Inferior parietal cortex (tissue), 1 donor: ENCODE data around the gene STX12.

Source experiments
- DNase-seq: peaks from one replicate; pipeline ENCODE4 v3.0.0-alpha.2; 2016; ENCODE audit errors: extremely low spot score

STX12 gene

DNA sequence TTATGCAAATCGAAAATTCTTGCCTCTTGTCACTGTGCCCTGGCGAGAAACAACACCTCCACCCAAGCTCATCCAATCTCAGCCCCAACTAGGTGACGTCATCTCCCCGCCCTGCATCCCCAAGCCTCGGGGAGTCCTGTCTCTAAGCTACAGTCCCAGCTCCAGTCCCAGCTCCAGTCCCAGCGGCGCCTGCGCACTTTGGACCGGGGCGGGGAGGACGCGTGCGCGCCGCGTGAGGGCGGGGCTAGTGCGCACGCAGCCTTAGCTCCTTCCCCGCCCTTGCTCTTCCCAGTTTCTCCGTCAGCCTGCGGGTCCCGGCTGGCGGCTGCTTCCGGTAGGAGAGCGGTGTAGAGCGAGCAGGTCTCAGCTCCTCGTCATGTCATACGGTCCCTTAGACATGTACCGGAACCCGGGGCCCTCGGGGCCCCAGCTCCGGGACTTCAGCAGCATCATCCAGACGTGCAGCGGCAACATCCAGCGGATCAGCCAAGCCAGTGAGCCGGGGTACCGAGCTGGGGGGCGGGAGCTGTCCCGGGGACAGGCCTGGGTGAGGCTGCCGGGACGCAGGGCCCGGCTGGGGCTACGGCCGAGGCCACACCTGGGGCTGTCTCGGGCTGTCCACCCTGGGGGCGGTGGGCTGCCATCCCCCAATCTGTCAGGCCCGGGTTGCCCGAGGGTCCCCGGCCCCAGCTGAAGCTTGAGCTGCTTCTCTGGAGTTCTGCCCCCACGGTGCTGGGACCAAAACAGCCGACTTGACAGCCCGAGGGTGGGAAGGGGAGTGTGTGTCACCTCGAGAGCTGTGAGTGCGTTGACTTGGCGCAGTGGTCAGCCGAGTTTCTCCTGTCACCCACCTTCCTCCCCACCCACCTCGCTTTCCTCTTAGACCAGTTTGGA is at the start of gene STX12:
STX12 (plus strand) TSS at position 288 of the 894 bp plus-strand sequence; CDS start at position 377, 89 bp downstream.
- peak; percentile 97 for DNase-seq

DNA sequence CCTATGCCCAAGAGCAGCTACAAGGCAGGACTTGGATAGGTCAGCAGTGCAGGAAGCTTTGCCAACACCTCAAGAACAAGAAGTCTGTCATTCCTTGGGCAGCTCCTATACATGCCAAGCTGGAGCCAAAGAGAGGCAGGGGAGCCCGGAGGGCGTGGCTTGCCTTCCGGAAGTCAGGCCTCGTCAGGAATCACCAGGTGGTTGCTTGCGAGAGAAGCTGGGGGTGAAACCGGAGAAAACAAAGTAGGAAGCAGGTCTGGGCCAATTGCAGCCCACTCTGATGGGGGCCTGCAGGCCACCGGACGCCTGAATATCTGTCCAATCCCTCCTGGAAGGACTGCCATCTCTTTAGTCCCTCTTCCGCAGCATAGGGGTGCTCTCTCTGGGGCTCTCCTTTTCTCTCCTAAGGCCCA is 48.1 kb upstream of the STX12 start:
- DNase-seq: no peak

DNA sequence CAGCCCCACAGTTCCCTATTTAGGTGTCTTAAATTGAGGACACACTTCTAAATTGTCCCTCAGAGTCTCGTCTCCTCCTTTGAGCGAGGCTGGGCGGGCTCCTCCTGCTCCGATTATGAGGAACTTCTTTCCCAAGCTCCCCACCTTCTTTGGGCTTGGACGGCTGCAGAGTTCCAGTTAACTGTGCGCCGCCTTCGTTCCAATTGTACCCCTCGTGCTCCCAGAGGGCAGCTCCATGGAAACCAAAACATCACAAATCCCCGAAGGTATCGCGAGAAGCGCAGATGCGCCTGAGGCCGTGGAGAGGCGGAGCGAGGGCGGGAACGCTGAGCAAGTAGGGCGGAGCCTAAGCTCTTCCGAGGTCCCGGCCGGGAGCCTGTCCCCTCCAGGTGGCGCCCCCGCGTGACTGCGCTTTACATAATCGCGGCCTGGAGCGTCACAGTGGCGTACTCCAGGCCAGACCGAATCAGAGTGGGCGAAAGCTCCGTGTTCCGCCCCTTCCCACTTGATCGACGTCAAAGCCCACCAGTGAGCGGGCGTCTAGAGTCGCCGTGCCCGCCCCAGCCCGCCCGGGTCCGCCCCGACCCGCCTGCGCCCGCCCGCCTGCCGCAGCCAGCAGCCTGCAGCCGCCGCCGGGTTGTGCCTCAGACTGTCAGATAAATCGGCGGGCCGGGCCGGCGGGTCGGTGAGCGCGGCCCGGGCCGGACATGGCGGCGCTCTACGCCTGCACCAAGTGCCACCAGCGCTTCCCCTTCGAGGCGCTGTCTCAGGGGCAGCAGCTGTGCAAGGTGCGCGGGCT is 47.4 kb upstream of the STX12 start, which contains the start of gene FAM76A:
FAM76A (plus strand) TSS at position 588 of the 799 bp plus-strand sequence; CDS start at position 708, 120 bp downstream.
- DNase-seq: peak; percentile 99

DNA sequence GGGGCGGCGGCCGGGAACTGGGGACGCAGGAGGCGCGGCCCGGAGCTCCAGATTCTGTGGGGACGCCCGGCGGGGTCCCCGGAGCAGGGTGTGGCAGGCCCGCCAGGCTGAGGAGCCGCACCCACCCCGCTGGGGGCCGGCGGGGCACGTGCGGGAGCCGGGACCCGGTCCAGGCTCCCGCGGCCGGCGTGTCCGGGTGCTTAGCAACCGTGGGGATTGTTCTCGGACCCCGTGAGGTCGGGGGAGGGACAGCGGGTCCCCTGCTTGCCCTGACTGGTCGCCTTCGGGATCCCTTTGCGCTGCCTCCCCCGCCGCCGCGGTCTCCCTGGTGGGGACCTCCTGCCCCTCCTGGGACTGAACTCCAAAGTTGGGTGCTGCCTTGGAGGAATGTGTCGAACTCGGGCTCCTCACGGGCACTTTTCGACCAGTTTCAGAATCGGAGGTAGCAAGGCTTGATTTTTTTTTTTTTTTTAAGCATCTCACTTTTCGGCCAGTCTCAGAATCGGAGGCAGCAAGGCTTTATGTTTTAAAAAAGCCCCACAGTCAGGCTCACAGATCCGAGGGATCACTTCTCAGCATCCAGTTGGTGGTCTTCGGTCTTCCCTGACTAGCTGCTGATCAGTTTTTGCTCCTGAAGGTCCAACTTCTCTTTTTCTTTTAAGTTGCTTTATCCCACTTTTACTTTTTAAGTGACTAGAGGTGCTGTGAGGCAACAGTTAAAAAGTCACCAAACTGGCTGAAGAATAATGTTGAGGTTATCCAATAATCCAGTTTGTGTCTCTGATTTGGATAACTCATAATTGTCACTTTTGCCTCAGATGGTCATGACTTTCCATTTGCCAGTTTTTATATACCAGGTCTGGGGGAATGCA is 46.6 kb upstream of the STX12 start:
- DNase-seq: peak; percentile 16

DNA sequence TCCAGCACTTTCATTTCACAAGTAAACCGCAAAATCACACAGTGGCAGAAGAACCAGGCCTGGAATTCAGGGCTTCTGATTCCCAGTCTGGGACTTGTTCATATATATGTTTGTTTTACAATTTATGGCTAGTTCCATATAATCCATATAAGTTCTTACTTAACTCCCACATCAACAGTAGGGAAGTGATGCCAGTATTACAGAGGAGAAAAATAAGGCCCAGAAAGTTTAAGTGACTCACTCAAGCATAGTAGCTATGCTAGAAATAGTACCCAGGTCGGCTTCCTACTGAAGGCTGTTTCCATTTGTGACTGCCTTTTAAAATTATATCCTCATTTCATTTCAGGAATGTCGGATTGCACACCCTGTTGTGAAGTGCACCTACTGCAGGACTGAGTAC is 45.9 kb upstream of the STX12 start:
- DNase-seq: no peak

DNA sequence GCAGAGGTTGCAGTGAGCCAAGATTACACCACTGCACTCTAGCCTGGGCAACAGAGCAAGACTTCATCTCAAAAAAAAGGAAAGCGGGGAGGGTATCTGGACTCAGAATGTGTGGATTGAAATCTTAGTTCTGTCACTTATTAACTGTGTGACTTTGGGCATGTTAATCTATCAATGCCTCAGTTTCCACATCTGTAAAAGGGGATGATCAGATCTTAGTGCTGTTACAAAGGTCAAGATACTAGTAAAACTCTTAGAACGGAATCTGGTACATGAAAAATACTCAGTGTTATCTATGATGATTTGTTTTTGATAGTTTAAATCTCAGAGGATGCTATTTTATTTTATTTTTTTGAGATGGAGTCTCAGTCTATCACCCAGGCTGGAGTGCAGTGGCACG is 36.8 kb upstream of the STX12 start:
- no peak for DNase-seq

DNA sequence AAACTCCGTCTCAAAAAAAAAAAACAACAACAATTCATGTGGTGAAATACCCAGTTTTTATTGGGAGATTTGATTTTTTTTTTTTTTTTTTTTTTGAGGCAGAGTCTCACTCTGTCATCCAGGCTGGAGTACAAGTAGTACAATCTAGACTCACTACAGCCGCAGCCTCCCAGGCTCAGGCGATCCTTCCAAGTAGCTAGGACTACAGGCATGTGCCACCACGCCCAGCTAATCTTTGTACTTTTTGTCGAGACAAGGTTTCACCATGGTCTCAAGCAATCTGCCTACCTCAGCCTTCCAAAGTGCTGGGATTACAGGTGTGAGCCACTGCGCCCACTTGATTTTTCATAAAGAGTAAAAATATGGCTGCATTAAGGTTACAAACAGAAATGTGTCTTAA is 31.9 kb upstream of the STX12 start:
- DNase-seq: no peak

DNA sequence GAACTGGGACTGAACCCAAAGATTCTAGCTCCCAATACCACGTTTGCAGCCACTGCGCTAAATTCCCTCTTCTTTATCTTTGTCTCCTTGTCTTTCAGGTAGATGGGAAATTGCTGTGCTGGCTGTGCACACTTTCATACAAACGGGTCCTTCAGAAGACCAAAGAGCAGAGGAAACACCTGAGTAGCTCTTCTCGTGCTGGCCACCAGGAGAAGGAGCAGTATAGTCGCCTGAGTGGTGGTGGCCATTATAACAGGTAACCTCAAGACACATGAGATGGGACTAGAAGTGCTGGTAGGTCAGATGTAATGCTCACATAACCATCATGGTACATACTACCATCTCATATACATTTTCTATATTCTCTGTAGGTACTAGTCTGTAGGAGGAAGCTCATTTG is 28.5 kb upstream of the STX12 start:
- DNase-seq: no peak

DNA sequence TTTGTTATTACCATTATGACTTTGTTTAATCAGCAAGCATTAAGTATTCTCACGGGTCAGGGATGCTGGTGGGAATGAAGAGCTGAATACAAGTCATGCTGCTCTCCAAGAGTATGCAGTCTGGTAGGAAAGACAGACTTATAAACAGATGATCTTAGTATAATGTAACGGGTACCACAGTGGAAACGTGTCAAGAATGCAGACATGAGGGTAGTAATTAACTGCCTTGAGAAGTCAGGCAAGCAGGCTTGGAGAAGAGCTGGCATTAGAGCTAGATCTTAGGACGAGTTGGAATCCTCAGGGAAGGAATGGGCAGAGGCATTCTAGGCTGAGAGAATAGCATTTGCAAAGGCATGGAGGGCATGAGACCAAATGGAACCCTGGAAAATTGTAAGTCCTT is 27.6 kb upstream of the STX12 start:
- no peak for DNase-seq

DNA sequence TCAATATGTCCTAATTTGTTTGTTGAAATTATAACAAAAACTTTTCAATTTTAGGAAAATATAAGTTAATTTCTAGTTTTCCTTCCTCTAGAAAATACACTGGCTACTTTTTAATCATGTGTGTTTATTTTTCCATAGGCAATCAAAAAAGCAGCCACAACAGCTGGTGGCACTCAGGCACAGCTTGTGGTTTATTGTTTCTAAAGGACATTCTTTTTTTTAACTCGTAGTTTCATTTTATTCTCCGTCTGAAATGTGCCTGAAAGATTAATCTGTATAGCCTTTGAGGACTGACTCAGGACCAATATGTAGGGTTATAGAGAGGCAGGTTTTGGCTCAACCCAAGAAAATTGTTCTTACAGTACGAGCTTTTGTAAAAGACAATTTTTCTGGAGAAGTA is 20.7 kb upstream of the STX12 start:
- DNase-seq: no peak

DNA sequence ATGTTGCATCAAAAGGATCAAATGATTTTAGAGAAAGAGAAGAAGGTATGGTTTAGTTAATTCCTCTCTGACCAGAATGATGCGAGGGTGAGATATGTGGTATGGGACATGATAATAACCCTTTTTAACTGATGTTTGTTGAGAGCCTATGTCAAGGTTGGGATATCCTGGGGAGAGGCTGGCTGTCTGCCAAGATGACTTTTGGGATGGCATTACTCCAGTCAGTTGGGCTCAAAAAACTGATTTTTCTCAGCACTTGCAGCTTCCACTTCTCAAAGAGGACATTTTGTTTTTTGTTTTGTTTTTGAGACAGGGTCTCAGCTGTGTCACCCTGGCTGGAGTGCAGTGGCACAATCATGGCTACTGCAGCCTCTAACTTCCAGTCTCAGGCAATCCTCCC is 17.7 kb upstream of the STX12 start:
- DNase-seq: no peak

DNA sequence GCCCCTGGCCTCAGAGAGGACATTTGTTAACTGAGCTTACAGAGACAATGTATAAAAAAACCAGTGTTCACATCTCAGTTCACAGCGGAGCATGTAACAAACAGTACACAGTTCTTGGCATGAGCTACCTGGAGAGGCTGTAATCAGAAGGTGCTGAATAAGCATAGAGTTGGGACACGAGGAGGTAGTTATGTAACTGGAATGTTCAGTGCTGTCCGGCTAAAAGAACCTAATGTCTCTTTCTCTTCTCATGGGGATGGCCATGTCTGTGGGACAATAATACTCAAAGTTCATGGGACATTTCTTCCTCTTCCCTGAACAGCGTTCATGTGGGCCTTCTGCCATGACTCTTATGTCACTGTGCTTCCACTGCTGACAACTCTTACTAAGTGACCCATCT is 17.2 kb upstream of the STX12 start:
- no peak for DNase-seq

DNA sequence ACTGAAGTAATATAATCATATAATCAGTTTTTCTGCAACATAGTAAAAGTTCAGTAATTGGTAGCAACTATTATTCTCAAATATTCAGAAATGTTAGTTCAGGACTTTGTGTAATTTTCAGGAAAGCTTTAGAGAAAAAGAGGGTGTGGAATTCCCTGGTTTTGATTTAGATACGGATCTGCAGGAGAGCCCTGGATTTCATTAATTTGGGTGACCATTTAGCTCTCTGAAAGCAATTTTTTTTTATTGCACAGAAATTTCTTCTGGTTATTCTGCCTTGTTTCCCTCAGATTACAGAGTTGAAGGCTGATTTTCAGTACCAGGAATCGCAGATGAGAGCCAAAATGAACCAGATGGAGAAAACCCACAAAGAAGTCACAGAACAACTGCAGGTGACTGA is 13.8 kb upstream of the STX12 start:
- no peak for DNase-seq

DNA sequence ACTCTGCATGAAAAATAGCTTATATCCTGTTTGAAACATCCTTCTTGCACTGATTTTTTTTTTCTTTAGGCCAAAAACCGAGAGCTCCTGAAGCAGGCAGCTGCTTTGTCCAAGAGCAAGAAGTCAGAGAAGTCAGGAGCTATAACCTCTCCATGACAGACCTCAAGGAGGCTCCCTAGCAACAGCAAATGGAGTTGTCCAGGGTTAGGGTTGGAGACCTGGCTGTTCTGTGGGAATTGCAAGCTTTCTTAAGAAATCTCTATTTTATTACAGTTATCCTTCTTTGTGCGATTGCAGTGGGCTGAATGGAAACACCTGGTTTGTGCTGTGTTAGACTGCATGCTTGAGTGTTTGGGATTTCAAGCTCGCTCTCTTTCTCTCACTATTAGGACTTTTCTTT is 12.6 kb upstream of the STX12 start:
- no peak for DNase-seq

DNA sequence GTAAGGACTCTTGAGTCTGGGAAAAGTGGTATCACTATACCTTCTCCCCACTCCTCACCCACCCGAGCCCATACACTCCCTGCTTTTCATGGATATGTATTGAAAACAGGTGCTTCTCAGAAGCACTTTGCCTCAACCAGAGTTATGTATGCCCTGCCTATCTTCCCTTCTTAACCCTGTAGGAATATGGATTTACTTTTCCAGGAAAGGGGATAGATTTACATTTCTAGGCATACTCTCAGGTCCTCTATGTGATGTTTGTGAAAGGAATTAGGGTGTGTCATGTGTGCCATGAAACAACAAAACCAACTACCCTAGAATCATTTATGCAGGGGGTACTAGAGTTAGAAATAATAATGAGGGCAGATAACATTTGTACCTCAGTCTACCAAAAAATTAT is 11.0 kb upstream of the STX12 start:
- no peak for DNase-seq

DNA sequence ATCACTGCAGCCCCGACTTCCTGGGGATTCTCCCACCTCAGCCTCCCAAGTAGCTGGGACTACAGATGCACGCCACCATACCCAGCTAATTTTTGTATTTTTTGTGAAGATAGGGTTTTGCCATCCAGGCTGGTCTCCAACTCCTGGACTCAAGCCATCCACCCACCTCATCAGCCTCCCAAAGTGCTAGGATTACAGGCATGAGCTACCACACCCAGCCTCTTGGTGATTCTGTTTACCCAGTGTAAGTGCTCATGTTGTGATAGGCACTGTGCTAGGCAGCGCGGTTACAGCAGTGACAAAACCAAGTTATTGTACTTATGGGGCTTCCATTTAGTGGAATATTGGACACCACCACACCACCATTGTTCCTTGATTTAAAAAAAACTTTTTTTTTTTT is 9.7 kb upstream of the STX12 start:
- DNase-seq: no peak

DNA sequence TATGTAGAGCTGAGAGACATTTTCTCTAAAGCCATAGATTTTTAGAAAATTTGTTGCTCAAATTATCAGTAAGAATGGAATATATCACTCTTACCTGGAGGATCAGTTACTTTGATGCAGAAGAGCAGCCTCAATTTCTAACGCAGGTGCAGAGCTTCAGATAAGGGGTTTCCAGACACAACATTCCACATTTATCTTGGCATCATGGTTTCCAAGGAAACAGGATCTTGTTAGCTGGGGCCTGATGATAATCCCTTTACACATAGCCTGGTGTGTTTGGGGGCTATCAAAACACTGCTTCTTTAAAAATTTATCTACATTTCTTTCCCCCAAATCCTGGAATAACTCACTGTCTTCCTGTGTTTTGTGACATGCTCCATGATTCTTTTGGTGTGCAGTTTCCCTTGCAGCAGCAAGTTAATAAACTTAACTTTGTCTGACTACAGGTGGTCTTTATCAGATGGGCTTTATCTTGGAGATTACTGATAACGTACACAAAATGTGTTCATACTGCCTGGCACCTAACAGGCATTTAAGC is 2.7 kb upstream of the STX12 start:
- DNase-seq: no peak

DNA sequence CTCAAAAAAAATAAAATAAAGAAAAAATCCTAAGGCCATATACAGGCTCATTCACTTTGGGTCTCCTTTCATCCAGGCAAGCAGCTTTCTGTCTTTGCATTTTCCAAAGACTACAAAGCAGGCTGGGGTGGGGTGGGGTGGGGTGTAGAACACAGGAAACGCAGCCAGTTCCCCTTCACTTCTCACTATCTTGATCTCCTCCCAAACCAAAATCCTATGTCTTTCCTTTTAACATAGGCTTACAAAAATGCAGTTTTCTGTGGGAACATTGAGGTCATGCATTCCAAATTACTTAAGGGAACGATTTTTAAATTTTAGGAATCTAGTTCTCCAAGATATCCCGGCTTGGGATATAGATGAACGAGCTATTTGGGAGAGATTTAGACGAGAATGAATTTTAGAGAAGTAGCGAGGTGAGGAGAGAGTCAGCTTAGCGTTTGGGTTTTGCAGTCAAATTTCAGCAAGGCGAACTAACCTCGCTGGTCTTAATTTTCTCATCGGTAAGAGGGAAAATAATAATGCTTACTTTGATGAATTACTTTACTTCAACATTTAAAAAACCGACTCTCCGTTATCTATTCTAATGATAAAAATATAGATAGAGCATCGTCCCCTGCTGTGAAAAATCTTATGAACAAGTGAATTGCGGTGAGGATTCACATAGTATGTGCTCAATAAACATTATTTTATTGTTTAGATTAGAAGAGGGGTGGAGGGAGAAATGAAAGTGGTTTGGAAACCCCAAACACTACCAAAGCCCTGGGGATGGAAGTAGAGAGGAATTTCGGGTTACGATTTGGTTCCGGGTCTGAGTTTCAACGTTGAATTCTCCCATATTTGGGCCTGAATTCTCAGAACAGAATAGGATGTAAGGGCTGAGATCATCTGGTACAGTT is 735 bp upstream of the STX12 start:
- no peak for DNase-seq

DNA sequence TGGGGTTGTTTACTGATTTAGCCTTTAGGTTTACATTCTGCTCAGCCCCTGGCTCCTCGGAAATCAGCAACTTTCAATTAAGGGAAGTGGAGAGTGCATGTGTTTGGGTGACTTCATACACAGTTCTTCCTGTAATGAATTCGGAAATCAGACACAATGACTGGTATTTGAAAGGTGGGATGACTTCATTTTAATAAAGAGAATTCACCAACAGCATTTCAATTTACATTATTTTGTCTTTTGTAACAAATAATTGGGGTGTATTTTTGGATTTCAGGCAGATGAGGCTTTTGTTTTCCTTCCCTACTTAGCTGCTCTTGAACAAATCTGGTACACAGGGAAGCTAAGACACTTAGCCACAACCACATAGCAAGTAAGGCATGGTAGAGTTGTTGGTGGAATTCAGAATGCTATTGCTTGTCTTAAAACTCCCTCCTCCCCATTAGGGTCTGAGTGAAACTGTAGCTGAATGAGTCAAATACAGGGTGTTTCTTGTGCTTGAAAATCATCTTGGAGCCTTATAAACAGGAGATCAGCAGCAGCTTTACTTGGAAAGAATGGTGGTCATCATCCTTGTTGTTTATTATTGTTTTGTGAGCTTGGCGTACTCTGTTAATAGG is 917 bp downstream of the STX12 start:
- DNase-seq: no peak

DNA sequence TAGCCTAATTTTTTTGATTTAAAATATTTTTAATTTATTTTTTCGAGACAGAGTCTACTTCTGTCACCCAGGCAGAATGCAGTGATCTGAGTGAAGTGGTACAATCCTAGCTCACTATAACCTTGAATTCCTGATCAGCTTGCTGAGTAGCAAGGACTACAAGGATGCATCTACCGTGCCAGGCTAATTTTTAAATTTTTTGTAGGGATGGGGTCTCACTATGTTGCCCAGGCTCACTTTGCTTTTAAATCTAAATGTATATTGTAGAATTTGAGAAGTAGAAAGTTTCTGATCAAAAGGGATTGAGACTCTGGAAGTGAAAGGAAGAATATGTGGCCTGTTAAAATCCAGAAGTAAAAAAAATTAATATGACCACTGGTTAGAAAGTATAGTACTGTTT is 1.6 kb downstream of the STX12 start:
- no peak for DNase-seq
